ENCODE data around the gene STXBP3.
"Not testable (repeated sequence)": the region's sequence is repeated elsewhere in the genome, so short reads cannot be mapped to it uniquely, and the experiment has no call there.

STXBP3 gene, protein sequence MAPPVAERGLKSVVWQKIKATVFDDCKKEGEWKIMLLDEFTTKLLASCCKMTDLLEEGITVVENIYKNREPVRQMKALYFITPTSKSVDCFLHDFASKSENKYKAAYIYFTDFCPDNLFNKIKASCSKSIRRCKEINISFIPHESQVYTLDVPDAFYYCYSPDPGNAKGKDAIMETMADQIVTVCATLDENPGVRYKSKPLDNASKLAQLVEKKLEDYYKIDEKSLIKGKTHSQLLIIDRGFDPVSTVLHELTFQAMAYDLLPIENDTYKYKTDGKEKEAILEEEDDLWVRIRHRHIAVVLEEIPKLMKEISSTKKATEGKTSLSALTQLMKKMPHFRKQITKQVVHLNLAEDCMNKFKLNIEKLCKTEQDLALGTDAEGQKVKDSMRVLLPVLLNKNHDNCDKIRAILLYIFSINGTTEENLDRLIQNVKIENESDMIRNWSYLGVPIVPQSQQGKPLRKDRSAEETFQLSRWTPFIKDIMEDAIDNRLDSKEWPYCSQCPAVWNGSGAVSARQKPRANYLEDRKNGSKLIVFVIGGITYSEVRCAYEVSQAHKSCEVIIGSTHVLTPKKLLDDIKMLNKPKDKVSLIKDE

DNA sequence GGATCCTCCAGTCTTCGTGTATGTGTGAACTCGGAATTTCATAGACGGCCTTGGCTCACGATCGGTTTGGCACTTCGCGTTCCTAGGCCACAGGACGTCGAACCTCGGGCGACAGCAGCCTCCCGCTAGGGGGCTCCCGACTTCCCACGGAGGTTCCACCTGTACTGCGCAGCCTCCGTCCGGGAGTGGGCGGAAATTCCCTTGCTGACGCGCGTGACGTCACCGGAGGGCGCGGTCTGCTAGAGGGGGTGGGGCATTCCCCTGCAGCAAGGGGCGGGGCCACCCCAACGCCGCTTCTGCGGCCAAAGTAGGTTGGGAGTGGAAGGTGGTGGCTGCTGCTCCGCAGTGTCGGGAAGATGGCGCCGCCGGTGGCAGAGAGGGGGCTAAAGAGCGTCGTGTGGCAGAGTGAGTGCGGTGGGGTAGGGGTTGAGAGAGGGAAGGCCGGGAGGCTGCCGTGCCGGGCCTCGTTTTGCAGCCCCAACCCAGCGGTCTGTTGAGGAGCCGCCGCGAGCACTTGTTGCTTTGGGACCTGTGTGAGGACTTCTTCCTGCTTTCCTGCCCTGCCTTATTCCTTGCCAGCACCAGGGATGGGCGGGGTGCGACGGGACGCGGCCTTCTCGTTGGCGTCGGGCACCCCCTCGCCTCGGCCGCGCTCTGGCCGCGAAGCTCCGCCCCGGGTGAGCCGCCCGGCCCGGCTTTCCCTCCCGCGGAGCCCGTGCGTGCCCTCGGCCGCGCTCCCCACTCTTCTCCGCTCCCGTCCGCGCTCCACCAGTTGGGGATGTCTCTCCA lies at the start of gene STXBP3:
TSS of gene STXBP3 (plus strand) at position 293 of the 789 bp plus-strand sequence. CDS start at position 357, 64 bp downstream.
- peak; percentile 94 to 95 for DNase-seq

DNA sequence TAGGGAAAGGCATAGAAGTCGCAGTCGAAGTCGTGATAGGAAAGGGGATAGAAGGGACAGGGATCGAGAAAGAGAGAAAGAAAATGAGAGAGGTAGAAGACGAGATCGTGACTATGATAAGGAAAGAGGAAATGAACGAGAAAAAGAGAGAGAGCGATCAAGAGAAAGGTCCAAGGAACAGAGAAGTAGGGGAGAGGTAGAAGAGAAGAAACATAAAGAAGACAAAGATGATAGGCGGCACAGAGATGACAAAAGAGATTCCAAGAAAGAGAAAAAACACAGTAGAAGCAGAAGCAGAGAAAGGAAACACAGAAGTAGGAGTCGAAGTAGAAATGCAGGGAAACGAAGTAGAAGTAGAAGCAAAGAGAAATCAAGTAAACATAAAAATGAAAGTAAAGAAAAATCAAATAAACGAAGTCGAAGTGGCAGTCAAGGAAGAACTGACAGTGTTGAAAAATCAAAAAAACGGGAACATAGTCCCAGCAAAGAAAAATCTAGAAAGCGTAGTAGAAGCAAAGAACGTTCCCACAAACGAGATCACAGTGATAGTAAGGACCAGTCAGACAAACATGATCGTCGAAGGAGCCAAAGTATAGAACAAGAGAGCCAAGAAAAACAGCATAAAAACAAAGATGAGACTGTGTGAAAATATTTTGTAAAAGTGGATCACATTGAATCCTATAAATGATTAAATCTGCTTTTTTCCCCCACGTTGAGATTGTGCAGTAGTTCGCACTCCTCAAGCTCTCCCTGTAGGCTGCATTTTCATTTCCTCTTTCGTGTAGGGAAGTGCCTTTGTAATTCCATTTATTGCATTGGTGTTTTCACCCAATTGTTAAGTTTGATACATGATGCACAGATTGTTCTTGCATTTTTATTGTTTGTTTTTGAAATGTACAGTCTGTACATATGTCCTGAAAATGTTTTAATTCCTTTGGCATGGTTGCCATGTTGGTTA lies 46.8 kb upstream of the STXBP3 start:
- no peak for DNase-seq

DNA sequence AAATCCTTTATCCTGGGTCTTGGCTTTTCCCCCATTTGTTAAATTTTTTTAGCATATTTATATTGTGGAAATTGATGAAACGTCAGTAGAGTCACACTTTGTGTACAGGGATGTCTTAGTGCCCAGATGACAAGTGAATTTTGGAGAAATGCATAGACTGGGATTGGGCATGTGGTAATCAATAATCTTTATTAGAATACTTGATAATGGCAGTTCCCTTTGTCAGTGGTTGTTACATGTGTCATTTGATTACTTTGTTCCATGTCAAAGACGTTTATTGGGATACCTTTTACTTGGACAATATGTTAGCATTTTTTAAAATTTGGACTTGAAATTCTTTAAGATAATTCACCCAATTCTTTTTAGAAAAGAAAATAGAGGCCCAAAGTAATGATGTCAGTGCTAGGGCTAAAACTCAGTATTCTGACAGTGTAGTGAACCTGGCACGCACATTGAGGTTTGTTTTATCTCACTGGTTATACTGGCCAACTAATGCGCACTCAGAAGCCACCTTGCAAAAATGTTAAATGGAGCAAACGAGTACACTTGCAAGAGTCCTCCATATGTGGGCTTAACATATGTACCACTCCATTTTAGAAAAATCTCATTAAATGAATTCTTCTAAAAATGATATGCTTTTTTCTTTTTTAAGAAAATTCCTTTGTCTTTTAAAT lies 45.2 kb upstream of the STXBP3 start:
- no peak for DNase-seq

DNA sequence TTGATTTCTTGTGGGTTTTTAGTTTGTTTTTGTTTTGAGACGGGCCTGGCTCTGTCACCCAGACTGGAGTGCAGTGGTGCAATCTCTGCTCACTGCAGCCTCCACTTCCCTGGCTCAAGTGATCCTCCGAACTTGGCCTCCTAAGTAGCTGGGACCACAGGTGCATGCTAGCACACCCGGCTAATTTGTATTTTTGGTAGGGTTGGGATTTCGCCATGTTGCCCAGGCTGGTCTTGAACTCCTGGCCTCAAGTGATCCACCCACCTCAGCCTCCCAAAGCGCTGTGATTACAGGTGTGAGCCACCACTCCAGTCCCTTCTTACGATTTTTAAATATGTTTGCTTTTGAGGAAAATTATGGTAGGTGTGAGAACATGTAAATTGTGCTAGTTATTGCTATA lies 44.4 kb upstream of the STXBP3 start:
- not testable (repeated sequence) for DNase-seq

DNA sequence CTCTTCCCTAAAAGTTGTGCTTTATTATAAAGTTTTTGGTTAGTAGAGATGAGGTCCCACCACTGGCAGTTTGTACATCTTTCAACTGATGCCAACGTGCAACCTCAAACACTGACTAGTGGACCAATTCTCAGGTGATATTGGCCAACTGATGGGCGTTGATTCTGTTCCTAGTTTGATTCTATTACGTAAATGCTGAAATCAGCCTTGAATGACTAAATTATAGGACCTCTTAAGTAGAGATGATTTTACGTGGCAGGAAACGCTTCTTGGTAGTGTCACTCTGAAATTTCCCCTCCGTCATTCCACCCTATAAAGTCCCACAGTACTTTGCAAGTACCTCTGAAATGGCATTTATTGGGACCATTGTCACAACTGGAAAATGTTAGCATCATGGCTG lies 42.5 kb upstream of the STXBP3 start:
- DNase-seq, result no peak

DNA sequence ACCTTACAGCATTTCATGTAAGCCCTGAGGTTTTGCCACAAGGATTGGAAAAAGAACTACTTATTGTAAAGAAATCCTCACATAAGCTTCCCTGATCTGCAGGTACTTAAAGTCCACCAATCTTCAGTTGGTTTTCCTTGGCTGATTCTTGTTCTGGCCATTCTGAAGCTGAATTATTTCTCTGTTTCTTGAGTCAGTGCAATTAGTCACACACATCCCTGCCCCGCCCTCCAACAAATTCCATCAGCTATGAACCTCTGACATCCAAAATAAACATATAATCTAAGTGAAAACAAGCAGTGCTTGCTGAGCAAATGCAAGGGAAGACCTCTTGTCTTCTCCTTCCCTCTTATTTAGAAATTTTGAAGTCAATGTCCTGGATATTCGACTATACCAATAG lies 42.0 kb upstream of the STXBP3 start:
- DNase-seq, result no peak

DNA sequence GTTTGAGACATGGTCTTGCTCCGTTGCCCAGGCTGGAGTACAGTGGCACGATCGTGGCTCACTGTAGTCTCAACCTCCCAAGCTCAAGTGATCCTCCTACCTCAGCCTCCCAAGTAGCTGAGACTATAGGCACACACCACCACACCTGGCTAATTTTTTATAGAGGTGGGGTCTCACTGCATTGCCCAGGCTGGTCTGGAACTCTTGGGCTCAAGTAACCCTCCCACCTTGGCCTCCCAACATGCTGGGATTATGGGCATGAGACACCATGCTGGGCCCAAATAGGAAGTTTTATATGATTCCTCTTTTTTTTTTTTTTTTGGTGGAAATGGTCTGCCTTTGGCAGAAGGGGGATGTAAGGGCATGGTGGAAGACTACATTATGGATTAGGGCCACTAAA lies 39.8 kb upstream of the STXBP3 start:
- no peak for DNase-seq

DNA sequence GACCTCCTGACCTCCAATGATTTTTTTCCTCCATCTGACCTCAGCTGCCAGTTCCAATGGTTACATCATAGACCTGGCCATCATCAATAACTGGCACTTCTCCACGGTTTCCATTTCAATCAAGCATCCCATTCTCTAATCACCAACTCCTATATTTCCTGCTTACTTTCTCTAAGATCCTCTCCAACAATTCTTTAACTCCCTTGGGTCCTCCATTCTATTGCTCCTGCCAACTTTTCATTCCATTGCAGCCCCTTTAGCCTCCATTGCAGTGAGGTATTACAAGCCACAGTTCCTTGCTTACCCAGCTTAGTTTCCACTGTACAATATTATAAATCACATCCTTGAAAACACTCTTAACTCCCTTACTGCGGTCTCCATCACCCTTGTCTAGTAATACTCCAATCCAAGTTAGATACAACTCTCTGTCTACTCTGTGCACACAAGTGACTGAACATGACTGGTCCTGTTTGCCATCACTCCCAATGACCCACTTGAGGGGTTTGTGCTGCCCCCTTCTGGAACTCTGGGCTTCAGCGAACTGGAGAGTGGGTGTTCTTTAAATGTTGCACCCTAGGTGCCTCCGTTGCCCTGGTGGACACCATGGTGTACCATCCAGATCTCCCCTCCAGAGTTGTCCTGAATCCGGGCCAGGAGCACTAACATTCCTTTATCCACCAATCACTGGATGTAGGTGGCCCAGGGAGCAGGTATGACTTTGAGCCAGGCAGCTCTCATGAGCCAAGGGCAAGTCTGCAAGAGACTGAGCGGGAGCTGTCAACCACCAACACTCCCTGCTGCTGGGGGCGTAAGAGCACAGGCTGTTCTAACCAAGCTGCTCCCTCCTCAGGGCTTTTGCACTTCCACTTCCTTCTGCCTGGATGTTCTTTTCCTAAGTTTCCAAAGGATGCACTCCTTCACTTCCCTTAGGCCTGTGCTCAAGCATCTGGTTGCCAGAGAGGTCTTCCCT lies 37.5 kb upstream of the STXBP3 start:
- peak; percentile 4 to 24 for DNase-seq

DNA sequence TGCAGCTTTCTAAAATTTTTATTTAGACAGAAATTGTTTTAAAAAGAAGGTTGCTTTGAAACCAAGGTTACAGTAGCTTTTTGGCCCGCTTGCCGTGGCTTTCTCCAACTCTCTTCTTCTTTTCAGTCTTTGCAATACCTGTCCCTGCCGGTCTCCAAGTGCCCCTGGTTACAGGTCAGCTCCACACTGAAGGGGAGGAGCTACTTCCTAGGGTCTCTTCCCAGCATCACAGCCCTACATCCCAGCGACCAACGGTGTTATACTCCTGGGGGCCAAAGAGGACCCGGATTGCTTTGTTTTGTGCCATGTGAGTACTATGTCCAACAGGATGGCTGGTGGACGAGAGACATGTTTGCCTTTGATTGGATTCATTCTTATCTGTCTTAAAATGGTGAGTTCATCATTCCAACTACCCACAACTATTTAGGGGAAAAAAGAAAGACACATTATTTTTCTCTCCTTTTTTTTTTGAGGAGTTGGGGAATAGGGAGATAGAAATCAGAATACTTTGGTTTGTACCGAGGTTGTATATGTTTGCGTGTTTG lies 33.8 kb upstream of the STXBP3 start, which contains the start of gene FNDC7:
TSS of gene FNDC7 (plus strand) at position 303 of the 545 bp plus-strand sequence. CDS start at position 329, 26 bp downstream.
- DNase-seq, result no peak

DNA sequence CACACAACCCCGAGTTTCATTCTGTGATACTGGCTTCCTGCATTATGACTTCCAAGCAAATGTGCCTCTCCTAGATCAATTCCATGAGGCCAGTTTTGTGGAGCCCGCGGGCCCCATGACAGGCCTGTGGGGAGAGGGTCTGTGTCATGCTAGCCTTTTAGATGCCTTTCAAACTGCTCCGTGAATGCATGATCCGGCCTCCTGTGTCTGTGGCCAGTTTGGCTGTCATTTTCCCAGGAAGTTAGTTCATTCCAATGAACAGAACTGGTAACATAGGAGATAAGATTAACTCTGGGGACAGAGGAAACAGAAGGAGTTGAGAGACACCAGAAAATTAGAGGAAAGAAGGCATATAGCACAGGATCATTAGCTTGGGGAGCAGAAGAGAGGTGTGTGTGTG lies 30.5 kb upstream of the STXBP3 start:
- no peak for DNase-seq

DNA sequence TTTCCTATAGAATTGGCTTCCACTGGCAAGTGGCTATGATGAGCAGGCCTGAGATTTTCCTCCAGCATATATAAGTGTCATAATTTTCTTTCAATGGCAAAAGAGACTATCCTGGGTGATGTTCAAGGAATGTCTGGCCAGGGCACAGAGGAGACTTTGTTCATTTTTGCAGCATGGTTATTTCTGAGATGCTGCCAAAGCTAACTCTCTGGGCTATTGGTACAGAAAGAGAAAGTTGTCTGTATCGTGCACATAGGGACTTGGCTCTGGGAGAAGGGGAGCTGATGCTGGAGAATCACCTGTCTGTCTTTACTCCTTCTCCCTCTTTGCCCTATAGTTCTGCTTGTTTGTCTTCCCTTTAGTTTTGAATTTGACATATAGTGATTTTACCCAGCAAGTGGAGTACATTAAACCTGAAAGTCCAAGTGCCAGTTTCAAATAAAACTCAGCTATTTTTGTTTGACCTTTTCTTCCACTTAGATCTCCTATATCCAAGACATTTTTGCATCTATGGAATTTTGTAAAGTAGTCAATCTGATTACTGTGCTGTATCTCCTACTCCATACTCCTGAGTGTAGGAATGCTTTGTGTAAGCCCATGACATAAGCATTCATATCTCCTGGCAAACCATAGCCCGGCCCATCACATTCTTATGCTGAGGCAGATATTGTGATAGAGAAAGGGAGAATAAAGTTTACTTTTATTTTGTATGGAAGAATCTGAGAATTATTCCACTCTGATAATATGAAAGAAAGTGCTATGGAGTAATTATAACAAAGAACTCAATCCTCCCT lies 29.8 kb upstream of the STXBP3 start:
- DNase-seq, result no peak

DNA sequence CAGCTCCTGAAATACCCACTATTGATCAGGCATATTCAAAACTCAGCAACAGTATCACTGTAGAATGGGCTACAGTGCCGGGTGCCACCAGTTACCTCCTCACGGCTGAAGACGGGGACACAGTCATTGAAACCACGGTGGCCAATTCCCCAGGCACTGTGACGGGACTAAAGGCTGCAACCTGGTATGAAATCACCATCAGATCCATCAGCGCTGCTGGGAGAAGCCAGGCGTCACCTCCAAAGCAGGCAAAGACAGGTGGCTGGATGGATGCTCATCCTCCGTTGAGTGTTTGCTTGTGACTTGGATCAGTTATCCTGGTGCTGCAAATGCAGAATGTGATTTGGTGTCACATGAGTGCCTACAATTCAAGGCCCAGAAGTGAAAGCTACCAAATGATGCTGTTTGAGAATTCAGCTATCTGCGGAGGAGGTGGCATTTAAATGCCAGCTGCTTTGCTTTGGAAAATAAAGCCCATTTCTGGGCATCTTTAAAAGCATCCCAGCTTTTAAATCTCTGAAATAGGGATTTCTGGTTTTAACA lies 28.6 kb upstream of the STXBP3 start:
- no peak for DNase-seq

DNA sequence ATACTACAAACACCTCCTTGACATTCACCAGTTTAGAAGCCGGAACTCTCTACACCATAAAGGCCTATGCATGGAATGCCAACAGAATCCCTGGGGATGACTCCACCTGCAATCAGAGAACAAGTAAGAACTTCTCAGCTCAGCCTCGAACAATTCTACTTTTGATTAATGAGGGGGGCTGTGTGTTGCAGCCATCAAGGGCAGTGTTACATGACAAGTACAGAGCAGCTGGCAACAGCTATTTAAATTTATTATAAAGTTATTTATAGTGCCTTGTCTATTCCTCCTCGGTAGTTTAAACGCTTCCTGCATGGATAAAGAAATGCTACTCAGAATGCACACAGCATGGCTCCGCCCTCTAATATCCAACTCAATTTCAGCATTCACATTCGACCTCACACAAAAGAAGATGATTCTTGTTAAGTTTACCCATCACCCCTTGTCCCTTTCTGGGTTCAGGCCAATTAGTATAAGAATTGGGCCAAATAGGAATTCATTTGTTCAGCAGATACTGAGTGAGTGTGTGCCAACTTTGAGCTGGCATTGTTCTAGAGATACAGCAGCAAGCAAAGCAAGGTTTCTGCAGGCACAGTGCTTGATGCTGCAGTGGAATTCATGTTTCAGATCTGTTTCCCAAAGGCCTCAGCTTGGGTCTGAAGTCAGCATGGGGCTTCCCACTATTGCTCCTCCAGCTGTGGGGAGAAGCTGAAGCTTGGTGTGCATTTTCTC lies 27.4 kb upstream of the STXBP3 start:
- DNase-seq, result no peak

DNA sequence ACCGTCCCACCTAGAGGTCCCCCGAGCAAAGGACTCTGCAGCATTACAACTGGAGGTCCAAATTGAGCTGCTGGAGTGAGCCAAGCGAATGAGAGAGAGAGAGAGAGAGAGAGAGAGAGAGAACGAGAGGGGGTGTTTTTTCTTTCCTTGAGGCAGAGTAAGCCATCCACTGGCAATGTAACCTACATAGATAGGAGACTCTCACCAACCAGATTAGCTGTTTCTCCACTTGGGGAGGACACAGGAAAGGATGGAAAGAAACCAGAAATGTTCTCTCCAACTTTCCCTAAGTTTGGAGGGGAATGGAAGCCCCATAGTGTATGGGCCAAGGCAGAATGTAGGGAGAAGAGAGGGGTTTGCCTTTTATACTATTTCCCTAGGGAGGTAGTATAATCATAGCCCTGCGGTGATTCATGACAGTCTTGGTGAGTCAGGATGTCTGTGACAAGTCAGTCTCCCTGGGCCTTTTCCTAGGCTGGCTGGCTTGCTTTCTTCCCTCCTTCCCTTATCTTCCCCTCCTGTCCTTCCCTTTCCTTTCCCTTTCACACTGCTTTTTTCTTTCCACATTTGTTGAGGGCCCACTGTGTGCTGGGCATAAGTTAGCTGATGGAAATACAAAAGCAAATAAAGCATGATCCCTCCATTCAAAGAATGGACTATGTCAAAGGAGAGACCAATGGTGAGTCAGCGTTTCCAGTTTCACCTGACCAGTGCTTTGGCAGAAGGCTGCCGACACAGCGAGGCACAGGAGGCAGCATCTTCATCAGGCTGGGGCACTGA lies 26.6 kb upstream of the STXBP3 start:
- no peak for DNase-seq

DNA sequence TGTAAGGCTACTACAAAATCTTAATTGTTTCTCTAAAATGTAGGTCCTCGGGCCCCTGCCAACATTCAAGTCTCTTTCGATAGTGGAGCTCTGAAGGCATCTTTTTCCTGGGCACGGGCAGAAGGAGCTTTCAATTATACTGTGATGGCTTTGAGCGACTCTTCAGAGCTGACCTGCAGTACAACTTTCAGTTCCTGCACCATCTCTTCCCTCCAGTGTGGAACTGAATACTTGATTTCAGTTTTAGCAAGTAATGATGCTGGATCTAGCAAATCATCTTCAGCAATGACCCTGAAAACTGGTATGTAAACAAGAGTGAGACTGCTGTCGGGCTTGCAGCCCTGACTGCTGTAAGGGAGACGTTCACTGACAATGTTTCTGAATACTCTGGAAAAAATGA lies 24.2 kb upstream of the STXBP3 start:
- no peak for DNase-seq

DNA sequence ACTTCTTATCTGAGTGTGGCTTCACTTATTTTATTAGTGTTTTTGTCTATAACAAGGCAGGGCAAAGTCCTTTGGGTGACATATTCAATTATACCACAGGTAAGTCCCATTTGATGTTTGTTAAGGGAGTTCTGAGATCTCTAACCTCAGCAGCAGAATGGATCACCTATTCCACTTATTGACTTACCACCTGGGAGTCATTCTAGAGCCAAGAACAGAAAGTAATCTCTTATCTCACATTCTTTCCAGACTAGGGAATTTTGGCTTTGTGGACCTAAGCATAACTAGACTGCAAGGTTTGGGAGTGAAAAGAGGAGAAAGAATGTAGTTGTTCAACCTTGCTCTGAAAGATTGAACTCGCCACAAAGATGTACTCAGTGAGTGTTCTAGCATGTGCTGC lies 20.6 kb upstream of the STXBP3 start:
- DNase-seq, result no peak

DNA sequence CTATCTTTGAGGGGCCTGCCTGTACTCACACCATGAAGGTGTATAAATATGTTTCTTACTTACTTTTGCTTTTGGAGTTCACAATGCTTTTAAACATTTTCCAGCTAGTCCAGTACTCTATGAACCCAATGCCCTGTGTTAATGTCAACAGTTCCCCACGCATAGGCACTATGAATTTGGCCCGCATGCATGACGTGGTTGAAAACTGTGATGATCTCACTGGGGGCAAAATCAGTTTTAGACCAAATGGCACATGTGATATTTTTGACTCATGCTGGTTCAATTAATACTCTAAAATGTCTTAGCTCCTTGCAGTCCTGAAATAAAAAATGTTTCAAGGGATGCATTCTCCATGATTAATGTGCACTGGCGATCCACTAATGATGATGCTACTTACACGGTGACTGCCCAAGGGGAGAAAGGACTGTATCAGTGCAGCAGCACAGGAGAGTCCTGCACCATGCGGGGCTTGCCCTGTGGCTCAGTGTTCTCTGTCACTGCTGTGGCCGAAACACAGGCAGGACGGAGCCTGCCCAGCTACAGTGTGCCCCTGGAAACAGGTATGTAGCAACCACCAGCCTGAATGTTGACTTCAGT lies 18.0 kb upstream of the STXBP3 start:
- no peak for DNase-seq
